Mesendoderm (in vitro differentiated cells): ENCODE measurements around the gene PER2.

Experiments used
- DNase-seq: peaks from one replicate; pipeline ENCODE4 v3.0.0; 2013
- H2AK5ac ChIP-seq: 2 replicates; pipeline ENCODE4 v1.6.1; 2013; ENCODE audit warnings: low read length, inconsistent platforms
- H2BK120ac ChIP-seq: 2 replicates; pipeline ENCODE4 v1.6.1; 2013; ENCODE audit warnings: low read depth, mild to moderate bottlenecking, low read length, moderate library complexity, mixed read lengths
- H2BK15ac ChIP-seq: replicated peaks from 2 replicates; pipeline ENCODE4 v1.6.1; 2013; ENCODE audit warnings: low read depth, mild to moderate bottlenecking, moderate library complexity
- H2BK5ac ChIP-seq: 2 replicates; pipeline ENCODE4 v1.6.1; 2013; ENCODE audit warnings: low read length, inconsistent platforms
- H3K18ac ChIP-seq: 2 replicates; pipeline ENCODE4 v1.6.1; 2013; ENCODE audit warnings: mild to moderate bottlenecking, low read length, mixed read lengths
- H3K23ac ChIP-seq: one replicate; pipeline ENCODE4 v1.6.1; 2013; ENCODE audit warnings: low read length
- H3K27ac ChIP-seq: 2 replicates; pipeline ENCODE4 v1.5.1; 2013; ENCODE audit warnings: low read depth, mild to moderate bottlenecking, inconsistent platforms, low read length, moderate library complexity
- H3K27me3 ChIP-seq: 2 replicates; pipeline ENCODE4 v1.6.1; 2013; ENCODE audit warnings: low read length, control low read depth, mild to moderate bottlenecking, inconsistent platforms; ENCODE audit not compliant: insufficient read depth, poor library complexity
- H3K36me3 ChIP-seq: 2 replicates; pipeline ENCODE4 v1.6.1; 2013; ENCODE audit warnings: low read length, inconsistent platforms; ENCODE audit not compliant: control insufficient read depth, insufficient read depth
- H3K4ac ChIP-seq: one replicate; pipeline ENCODE4 v1.6.1; 2013; ENCODE audit warnings: low read depth, mild to moderate bottlenecking, low read length, moderate library complexity
- H3K4me1 ChIP-seq: 2 replicates; pipeline ENCODE4 v1.6.1; 2013; ENCODE audit warnings: low read depth, low read length, inconsistent platforms; ENCODE audit not compliant: control insufficient read depth
- H3K4me2 ChIP-seq: 2 replicates; pipeline ENCODE4 v1.6.1; 2013; ENCODE audit warnings: low read length
- H3K4me3 ChIP-seq: 2 replicates; pipeline ENCODE4 v1.5.1; 2013; ENCODE audit warnings: mild to moderate bottlenecking, low read length
- H3K56ac ChIP-seq: one replicate; pipeline ENCODE4 v1.6.1; 2013; ENCODE audit warnings: low read length
- H3K79me1 ChIP-seq: 2 replicates; pipeline ENCODE4 v1.6.1; 2013; ENCODE audit warnings: low read length, inconsistent platforms
- H3K79me2 ChIP-seq: 2 replicates; pipeline ENCODE4 v1.6.1; 2013; ENCODE audit warnings: mild to moderate bottlenecking, low read length; ENCODE audit not compliant: control insufficient read depth, insufficient read depth
- H3K9ac ChIP-seq: 2 replicates; pipeline ENCODE4 v1.6.1; 2013; ENCODE audit warnings: low read length, inconsistent platforms
- H4K5ac ChIP-seq: one replicate; pipeline ENCODE4 v1.6.1; 2013; ENCODE audit warnings: low read length
- H4K8ac ChIP-seq: one replicate; pipeline ENCODE4 v1.6.1; 2013; ENCODE audit warnings: low read depth, mild to moderate bottlenecking, control low read depth, low read length, moderate library complexity
- WGBS: extraction: QIAGEN DNeasy Blood & Tissue Kit; methylation state at CpG from one replicate; pipeline ENCODE4 v1.1.7; 2013; ENCODE audit warnings: low lambda C conversion rate, missing lambda C conversion rate; ENCODE audit not compliant: insufficient coverage; ENCODE audit errors: extremely low coverage; 5-methylcytosine and 5-hydroxymethylcytosine counted together

Gene PER2

GRCh38 chr2:238306672-238306998 lies 18.2 kb upstream of the PER2 start:
- Histone ChIP-seq H3K56ac (no peak overlapping the region), H4K8ac (no peak overlapping the region), H3K9ac (no peak overlapping the region), H3K36me3 (no peaks in the 10 kb centered on the region), H3K4ac (no peak overlapping the region), H3K79me1 (no peaks in the 10 kb centered on the region), H3K4me1 (no peaks in the 10 kb centered on the region), H4K5ac (no peak overlapping the region), H3K79me2 (no peaks in the 10 kb centered on the region), H3K4me3 (no peak overlapping the region), H3K23ac (no peak overlapping the region), H2BK5ac (no peak overlapping the region), H3K18ac (no peak overlapping the region), H3K27me3 (no peaks in the 10 kb centered on the region), H2AK5ac (no peak overlapping the region), H3K4me2 (no peak overlapping the region), H2BK15ac (no peak overlapping the region), H2BK120ac (no peak overlapping the region), H3K27ac (no peak overlapping the region)
- DNase-seq = no peak
- WGBS = no CpG with 5 or more reads among the region's 5 CpGs

- Histone ChIP-seq H3K27me3 (no peaks in the 10 kb centered on the region), H3K4me2 (no peak overlapping the region), H2AK5ac (no peak overlapping the region), H4K5ac (no peak overlapping the region), H4K8ac (no peak overlapping the region), H2BK5ac (no peak overlapping the region), H3K36me3 (no peaks in the 10 kb centered on the region), H3K23ac (no peak overlapping the region), H3K56ac (no peak overlapping the region), H2BK15ac (no peak overlapping the region), H3K9ac (no peak overlapping the region), H3K4me3 (no peak overlapping the region), H3K79me2 (no peaks in the 10 kb centered on the region), H3K4me1 (no peaks in the 10 kb centered on the region), H3K4ac (no peak overlapping the region), H3K79me1 (no peaks in the 10 kb centered on the region), H3K18ac (no peak overlapping the region), H2BK120ac (no peak overlapping the region), H3K27ac (no peak overlapping the region)
- no CpG with 5 or more reads among the region's 11 CpGs for WGBS
- DNase-seq = no peak
Measured at GRCh38 chr2:238305965-238306671, 17.7 kb upstream of the PER2 start.

GRCh38 chr2:238305092-238305862 lies 16.9 kb upstream of the PER2 start:
- H2AK5ac ChIP-seq = no peak overlapping the region
- H3K79me1 ChIP-seq = no peaks in the 10 kb centered on the region
- H3K23ac ChIP-seq = no peak overlapping the region
- H2BK15ac ChIP-seq = no peak overlapping the region
- no peak overlapping the region for H3K9ac ChIP-seq
- H3K79me2 ChIP-seq = no peaks in the 10 kb centered on the region
- peak; percentile 53 for DNase-seq
- no peak overlapping the region for H3K27ac ChIP-seq
- no peak overlapping the region for H2BK5ac ChIP-seq
- H2BK120ac ChIP-seq = no peak overlapping the region
- H3K4me1 ChIP-seq = no peaks in the 10 kb centered on the region
- H3K4me3 ChIP-seq = no peak overlapping the region
- H4K8ac ChIP-seq = no peak overlapping the region
- WGBS = no CpG with 5 or more reads among the region's 12 CpGs
- H3K4me2 ChIP-seq = no peak overlapping the region
- H4K5ac ChIP-seq = no peak overlapping the region
- no peak overlapping the region for H3K56ac ChIP-seq
- no peak overlapping the region for H3K4ac ChIP-seq
- no peaks in the 10 kb centered on the region for H3K36me3 ChIP-seq
- no peak overlapping the region for H3K18ac ChIP-seq
- H3K27me3 ChIP-seq = no peaks in the 10 kb centered on the region

GRCh38 chr2:238304116-238304515 lies 15.7 kb upstream of the PER2 start:
- WGBS = no CpG with 5 or more reads among the region's 6 CpGs
- DNase-seq = no peak
- Histone ChIP-seq H3K36me3 (no peaks in the 10 kb centered on the region), H2BK5ac (no peak overlapping the region), H3K79me2 (no peaks in the 10 kb centered on the region), H3K18ac (no peak overlapping the region), H3K23ac (no peak overlapping the region), H2BK15ac (no peak overlapping the region), H3K27me3 (no peaks in the 10 kb centered on the region), H3K79me1 (no peaks in the 10 kb centered on the region), H3K4me3 (no peak overlapping the region), H4K8ac (no peak overlapping the region), H3K4ac (no peak overlapping the region), H3K56ac (no peak overlapping the region), H3K9ac (no peak overlapping the region), H2AK5ac (no peak overlapping the region), H2BK120ac (no peak overlapping the region), H3K4me1 (no peaks in the 10 kb centered on the region), H3K27ac (no peak overlapping the region), H3K4me2 (no peak overlapping the region), H4K5ac (no peak overlapping the region)

- H3K4me2 ChIP-seq = no peak overlapping the region
- no peak overlapping the region for H3K23ac ChIP-seq
- no peak overlapping the region for H2BK5ac ChIP-seq
- H4K5ac ChIP-seq = no peak overlapping the region
- no peak overlapping the region for H2BK120ac ChIP-seq
- no peak overlapping the region for H4K8ac ChIP-seq
- no peaks in the 10 kb centered on the region for H3K79me1 ChIP-seq
- H3K27me3 ChIP-seq = no peaks in the 10 kb centered on the region
- no peak for DNase-seq
- peaks cover under 1% of the 10 kb centered on the region for H3K4me1 ChIP-seq
- no peak overlapping the region for H3K18ac ChIP-seq
- no peak overlapping the region for H2BK15ac ChIP-seq
- WGBS = no CpG with 5 or more reads among the region's 9 CpGs
- no peak overlapping the region for H3K56ac ChIP-seq
- H3K4me3 ChIP-seq = no peak overlapping the region
- H3K4ac ChIP-seq = no peak overlapping the region
- no peak overlapping the region for H3K9ac ChIP-seq
- H3K36me3 ChIP-seq = no peaks in the 10 kb centered on the region
- no peak overlapping the region for H3K27ac ChIP-seq
- no peaks in the 10 kb centered on the region for H3K79me2 ChIP-seq
- no peak overlapping the region for H2AK5ac ChIP-seq
Measured at GRCh38 chr2:238302751-238303150, 14.3 kb upstream of the PER2 start.
